Sciatic nerve (tissue), 2 donors: ENCODE data around the gene SHQ1. TPM values are rescaled to one million over a fixed set of nuclear protein-coding genes. Genes with fewer than 3 reads are reported as not detected.
"Not testable (repeated sequence)": the region's sequence is repeated elsewhere in the genome, so short reads cannot be mapped to it uniquely, and the experiment has no call there.

Experiments
- ATAC-seq: fragments of 200-7000 bp; cut with Tn5 transposase; one replicate; pipeline ENCODE4 v1.9.1; 2020; ENCODE audit warnings: mild to moderate bottlenecking, moderate library complexity
- DNase-seq: peaks from one replicate; pipeline ENCODE4 v3.0.0-alpha.2; 2020; ENCODE audit warnings: low spot score
- intact Hi-C: fragments of 100-400 bp; cut with DNase I; formaldehyde crosslinking; loops from one replicate; pipeline ENCODE4 v1.14.2; 2022
- total RNA-seq: library from RNA; stranded (reverse); fragmentation: NEBNext Ultra II Directional; extraction: Animal tissue kit (Norgen Biotek cat#: 25700); gene quantifications from one replicate; pipeline ENCODE4 v1.2.1, GENCODE V29; 2021
- donor health status: DM: no; HTN: no; CAD: no.
- donor health status: DM: no; HTN: no; CAD: no.

SHQ1 gene
- total RNA-seq, 1 donor from 2014 or later = 16.2 TPM

GRCh38 chr3:72766866-72767265, 81.4 kb downstream of the SHQ1 start:
- DNase-seq = no peak
- no peak for ATAC-seq
- intact Hi-C loops = no loop called here

DNA sequence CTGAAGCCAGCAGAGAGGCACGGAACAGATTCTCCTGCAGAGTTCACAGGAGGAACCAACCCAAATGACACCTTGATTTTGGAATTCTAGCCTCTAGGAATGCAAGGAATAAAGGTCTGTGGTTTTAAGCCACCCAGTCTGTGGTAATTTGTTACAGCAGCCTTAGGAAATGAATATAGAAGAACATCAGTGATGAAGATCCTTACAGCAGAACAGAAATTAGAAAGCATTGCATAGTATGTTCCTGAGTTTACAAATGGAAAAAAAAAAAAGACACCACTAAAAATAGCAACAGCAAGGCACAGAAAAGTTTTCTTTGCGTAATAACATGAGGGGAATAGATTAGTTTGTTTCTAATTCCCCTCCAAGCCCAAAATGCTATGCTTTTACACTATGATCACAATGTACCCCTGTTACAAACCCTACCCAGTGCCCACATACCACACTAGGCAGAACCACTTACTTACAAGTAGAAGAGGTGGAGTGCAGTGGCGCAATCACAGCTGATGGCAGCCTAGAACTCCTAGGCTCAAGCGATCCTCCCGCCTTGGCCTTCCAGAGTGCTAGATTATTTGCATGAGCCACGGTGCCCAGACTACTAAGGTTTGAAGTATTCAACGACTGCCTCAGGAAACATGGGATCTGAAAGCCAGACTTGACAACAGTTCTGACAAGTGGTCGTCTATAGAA, 84.3 kb downstream of the SHQ1 start:
- DNase-seq (no peak), ATAC-seq (no peak)
- intact Hi-C loops = no loop called here

DNA sequence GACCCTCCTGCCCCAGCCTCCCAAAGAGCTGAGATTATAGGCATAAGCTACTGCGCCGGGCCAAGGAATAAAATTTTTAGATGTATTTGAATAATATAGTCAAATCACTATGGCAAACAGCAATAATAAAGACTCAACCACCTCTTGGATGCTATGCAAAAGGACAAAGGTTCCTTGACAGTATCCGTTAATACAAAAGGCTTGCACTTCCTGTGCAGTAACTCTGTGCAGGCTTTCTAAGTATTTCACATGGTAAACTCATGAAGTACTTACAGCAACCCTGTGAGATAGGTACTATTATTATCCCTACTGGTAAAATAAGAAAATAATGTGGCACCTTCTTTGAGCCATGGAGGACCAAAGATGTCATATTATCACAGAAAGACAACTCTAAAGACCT, 86.8 kb downstream of the SHQ1 start:
- ATAC-seq = no peak
- DNase-seq = no peak
- intact Hi-C loops = no loop called here

- DNase-seq (no peak), ATAC-seq (no peak)
- intact Hi-C loops = no loop called here
Observed at GRCh38 chr3:72760225-72760624, 88.0 kb downstream of the SHQ1 start.

- DNase-seq (no peak), ATAC-seq (no peak)
- intact Hi-C loops = no loop called here
Observed at GRCh38 chr3:72756900-72757299, 91.3 kb downstream of the SHQ1 start.

GRCh38 chr3:72754582-72754981, 93.7 kb downstream of the SHQ1 start:
- DNase-seq = no peak
- intact Hi-C loops = no loop called here
- no peak for ATAC-seq

DNA sequence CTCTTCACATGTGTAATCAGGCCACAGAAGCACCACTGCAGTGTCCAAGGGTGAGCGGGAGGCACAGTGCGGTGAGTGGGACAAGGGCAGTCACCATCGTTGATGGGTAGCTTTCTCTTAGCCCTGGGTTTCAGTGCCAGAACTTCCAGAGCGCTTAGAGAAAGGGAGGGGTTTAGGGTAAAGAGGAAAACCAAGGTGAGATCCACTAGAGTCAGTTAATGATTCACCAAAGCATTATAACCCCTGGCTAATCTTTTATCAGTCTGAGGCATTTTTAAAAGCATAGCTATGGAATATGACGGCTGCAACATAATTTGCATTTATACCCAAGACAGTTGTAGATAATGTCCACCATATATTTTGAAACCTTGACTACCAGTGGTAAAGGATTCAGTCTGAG, 94.8 kb downstream of the SHQ1 start:
- no peak for ATAC-seq
- no peak for DNase-seq
- intact Hi-C loops = no loop called here

- no peak for ATAC-seq
- intact Hi-C loops = no loop called here
Observed at GRCh38 chr3:72750405-72750965, 97.8 kb downstream of the SHQ1 start.

GRCh38 chr3:72748659-72749058, 99.6 kb downstream of the SHQ1 start:
- intact Hi-C loops = no loop called here
- ATAC-seq (no peak), DNase-seq (no peak)

More at GRCh38 chr3:72750405-72750965, 97.8 kb downstream of the SHQ1 start:
- no peak for DNase-seq

GRCh38 chr3:72746430-72747411, 101.5 kb downstream of the SHQ1 start:
- ATAC-seq = no peak
- intact Hi-C loops = no loop called here
- DNase-seq = no peak

DNA sequence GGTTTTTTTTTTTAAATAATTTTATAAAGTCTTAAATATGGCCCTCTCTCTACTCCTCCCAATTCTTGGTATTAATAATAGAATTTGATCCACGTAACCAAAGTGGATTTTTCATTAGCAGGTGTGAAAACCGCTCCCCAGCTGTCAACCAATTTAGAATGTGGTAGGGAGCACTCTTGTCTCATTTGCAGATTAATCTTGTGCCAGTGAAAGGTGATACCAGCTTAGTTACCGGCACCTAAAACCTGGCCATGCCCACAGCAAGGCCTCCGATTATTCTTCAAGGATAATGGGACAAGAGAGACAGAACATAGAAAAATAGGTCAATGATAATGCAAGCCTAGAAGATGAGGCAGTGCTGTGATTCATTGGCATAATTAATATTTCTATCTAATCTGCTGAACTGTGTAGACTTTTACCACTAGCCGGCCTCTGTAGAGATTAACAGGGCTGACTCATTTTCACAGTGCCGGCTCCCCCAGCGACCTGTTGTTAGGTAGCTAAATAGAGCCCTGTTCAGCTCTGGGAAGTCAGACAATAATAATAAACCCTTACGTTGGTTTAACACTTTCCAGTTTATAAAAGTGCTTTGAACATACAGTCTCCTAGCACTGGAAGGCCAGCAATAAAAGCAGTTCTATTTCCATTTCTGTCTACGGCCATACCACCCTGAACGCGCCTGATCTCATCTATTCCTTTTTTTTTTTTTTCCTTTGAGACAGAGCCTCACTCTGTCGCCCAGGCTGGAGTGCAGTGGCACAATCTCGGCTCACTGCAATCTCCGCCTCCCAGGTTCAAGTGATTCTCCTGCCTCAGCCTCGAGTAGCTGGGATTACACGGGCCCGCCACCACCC, 102.9 kb downstream of the SHQ1 start:
- intact Hi-C loops = no loop called here
- ATAC-seq (no peak), DNase-seq (no peak)

GRCh38 chr3:72744330-72744729, 103.9 kb downstream of the SHQ1 start:
- ATAC-seq (no peak), DNase-seq (no peak)
- intact Hi-C loops = no loop called here

DNA sequence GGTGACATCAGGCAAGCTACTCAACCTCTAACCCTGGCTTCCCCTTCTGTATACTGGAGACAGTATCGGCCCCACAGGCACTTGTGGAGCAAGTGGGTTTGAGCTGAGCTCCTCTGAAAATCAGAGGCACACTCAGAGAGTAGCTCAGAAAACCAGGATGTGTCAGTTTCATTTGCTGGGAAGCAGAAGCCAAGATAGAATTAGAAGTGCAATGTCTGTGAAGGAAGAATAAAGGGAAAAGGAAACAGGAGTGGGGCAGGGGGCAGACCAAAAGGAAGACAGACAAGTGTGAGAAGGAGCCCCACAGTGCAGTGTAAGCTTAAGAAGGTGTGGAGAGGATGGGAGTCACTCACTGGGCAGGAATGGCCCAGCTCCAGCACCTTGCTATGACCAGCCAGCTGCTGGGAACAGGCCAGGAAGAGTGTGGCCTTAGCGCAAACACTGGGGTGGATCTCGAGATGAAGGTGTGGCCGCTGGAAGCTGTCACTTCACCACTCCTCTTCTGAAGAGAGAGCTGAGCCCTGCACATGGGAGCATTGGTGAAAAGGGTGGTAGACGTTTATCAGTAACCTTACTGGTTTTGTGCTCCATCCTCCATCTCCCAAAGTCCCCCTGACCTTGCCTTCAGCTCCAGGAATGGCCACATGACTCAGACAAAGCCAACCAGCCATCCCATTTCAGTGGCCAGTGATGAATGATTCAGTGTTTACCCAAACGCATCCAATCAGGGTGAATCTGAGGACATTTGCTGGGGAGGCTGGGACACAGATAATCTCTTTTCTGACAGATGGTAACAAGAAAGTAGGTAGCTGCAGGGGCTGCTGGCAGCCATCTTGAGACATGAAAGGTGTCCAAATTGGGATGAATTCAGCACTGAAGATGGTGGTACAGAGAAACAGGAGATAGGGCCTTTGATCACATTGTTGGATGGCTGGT, 108.4 kb downstream of the SHQ1 start:
- intact Hi-C loops = no loop called here
- ATAC-seq (no peak), DNase-seq (no peak)

GRCh38 chr3:72738752-72739530, 109.3 kb downstream of the SHQ1 start:
- ATAC-seq = peak; percentile 74
- DNase-seq = peak; percentile 66
- intact Hi-C loops = no loop called here

- ATAC-seq, intact Hi-C loops, DNase-seq: not testable (repeated sequence)
Observed at GRCh38 chr3:72735072-72735471, 113.2 kb downstream of the SHQ1 start.

GRCh38 chr3:72733676-72734075, 114.6 kb downstream of the SHQ1 start:
- ATAC-seq (no peak), DNase-seq (no peak)
- intact Hi-C loops = no loop called here

DNA sequence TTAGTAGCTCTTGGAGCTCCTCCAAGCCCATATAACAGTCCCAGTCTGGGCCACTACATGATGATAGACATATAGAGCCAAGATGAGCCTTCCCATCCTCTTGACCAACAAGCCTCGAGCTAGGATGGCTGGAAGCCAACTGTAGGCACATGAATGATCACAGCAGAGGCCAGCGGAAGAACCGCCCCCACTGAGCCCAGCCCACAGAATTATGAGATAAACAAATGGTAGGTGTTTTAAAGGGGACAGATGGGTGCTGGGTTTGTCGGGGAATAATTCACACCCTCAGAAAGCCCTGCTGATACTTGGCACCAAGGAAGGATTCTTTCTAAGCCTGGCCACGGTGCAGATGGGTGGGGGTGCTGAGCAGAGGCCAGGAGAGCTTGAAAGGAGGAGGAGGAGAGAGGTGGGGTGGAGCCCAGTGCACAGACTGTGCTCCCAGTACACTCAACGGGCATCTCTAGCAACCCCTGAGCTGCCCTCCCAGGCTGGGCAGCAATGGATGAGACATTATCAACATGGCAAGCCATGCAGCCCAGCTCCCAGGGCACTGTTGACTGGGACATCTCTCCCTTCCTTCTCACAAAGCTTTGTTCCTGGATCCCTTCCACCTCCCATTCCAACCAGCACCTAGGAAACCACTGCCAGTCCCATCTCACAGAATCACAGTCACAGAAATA, 115.4 kb downstream of the SHQ1 start:
- DNase-seq, ATAC-seq, intact Hi-C loops: not testable (repeated sequence)
